A673 (cell line): Measurements from ENCODE around the gene ETNK1.

Experiments
- CTCF ChIP-seq: fragments of 300-800, 200-600 bp; sonication (generic); conservative IDR thresholded peaks from 2 replicates; pipeline ENCODE4 v1.5.1; 2017; ENCODE audit warnings: low read depth, mild to moderate bottlenecking, antibody characterized with exemption, low read length, moderate library complexity, mixed read lengths
- EZH2 ChIP-seq: fragments of 200-600 bp; sonication (generic); IDR thresholded peaks from 2 replicates; pipeline ENCODE4 v1.6.1; 2017; ENCODE audit warnings: borderline replicate concordance, low read depth, mild to moderate bottlenecking, mixed read lengths, antibody characterized with exemption, low read length; ENCODE audit not compliant: poor library complexity, severe bottlenecking

- TF ChIP-seq EZH2 (no peak), CTCF (no peak)
Measured at GRCh38 chr12:22625762-22626294, 857 bp downstream of the ETNK1 start.
